Muscle of leg (tissue), 11 donors: Measurements from ENCODE around the gene CDC14C. TPM values are rescaled to one million over a fixed set of nuclear protein-coding genes. Genes with fewer than 3 reads are reported as not detected.
"Not testable (repeated sequence)": the region's sequence is repeated elsewhere in the genome, so short reads cannot be mapped to it uniquely, and the experiment has no call there.

Source experiments
- DNase-seq: peaks from one replicate; pipeline ENCODE4 v3.0.0; 2013
- H3K27ac ChIP-seq: one replicate; pipeline ENCODE4 v1.5.1; 2013; ENCODE audit warnings: mild to moderate bottlenecking, low read length, control low read depth
- H3K27me3 ChIP-seq: one replicate; pipeline ENCODE4 v1.6.1; 2013; ENCODE audit warnings: low read length; ENCODE audit not compliant: control insufficient read depth, insufficient read depth
- H3K36me3 ChIP-seq: one replicate; pipeline ENCODE4 v1.6.1; 2013; ENCODE audit warnings: low read length; ENCODE audit not compliant: control insufficient read depth, insufficient read depth
- H3K4me1 ChIP-seq: one replicate; pipeline ENCODE4 v1.6.1; 2013; ENCODE audit warnings: low read length; ENCODE audit not compliant: control insufficient read depth, insufficient read depth
- H3K4me3 ChIP-seq: one replicate; pipeline ENCODE4 v1.5.1; 2013; ENCODE audit warnings: low read length, control low read depth
- H3K9me3 ChIP-seq: replicated peaks from 2 replicates; pipeline ENCODE4 v1.6.1; 2013; ENCODE audit warnings: low read depth, low read length; ENCODE audit not compliant: control insufficient read depth
- WGBS: methylation state at CpG from one replicate; pipeline ENCODE4 v1.1.5; 2013; ENCODE audit warnings: missing lambda C conversion rate; ENCODE audit not compliant: insufficient coverage; 5-methylcytosine and 5-hydroxymethylcytosine counted together
- polyA plus RNA-seq, 8 donors: library from polyadenylated mRNA; unstranded; fragments of 120-200 nt; gene quantifications; one replicate each; pipeline versions ENCODE4 v1.2.1 to v1.2.3, GENCODE V29; 2013; ENCODE audit warnings: inconsistent platforms in 1 of 8, low replicate concordance in 1 of 8; ENCODE audit not compliant: insufficient read length in 8 of 8, insufficient read depth in 1 of 8
- total RNA-seq: library from RNA; stranded (reverse); fragments of 120-200 nt; gene quantifications from one replicate; pipeline ENCODE4 v1.2.4, GENCODE V29; 2013

CDC14C gene
- total and polyA plus RNA-seq, 9 donors: 0.04 to 0.07 TPM; not detected in 7

DNA sequence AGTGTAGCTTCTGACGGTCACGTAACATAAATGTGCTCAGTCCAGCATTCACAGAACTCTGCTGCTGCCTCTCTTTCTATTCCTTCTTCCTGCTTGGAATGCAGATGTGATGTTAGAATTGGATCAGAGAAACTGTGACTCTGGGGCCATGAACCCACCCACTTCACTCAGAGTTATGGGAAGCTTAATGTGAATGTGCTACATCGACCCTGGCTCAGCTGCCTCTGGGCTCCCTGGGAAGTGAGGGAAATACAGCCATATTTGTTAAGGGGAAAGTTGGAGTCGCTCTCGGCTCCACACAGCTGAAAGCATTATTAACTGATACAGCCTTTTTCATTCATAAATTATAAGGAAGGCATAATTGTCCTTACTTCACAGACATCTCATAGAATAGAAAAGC, 14.5 kb upstream of the CDC14C start:
- not testable (repeated sequence) for H3K4me1 ChIP-seq, H3K4me3 ChIP-seq, H3K27me3 ChIP-seq, DNase-seq, H3K9me3 ChIP-seq, H3K36me3 ChIP-seq, H3K27ac ChIP-seq
- no CpG with 5 or more reads among the region's 5 CpGs for WGBS

DNA sequence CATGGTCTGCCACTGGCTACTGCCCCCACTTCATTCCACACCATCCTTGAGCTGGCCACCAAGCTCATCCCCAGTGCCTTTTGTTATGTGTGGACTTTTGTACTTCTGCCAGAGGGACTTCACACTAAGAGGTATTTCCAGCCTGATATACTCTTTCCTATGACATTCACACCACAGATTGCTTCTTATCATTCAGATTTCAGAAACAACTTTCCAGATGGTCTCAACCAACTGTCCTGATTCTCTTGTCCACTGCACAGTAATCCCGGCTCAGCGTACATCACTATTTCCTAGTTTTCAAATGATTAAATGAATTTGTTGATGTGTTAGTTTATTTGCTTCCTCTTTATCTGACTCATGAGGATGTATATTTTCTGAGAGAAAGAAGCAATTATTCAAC, 7.1 kb downstream of the CDC14C start:
- Histone ChIP-seq H3K27me3 (no peaks in the 10 kb centered on the region), H3K4me1 (no peaks in the 10 kb centered on the region), H3K9me3 (no peaks in the 10 kb centered on the region), H3K27ac (no peak overlapping the region), H3K36me3 (no peaks in the 10 kb centered on the region), H3K4me3 (no peak overlapping the region)
- WGBS: no CpG with 5 or more reads among the region's 2 CpGs
- no peak for DNase-seq

- DNase-seq: no peak
- Histone ChIP-seq H3K4me3 (no peak overlapping the region), H3K27me3 (no peaks in the 10 kb centered on the region), H3K27ac (no peak overlapping the region), H3K9me3 (no peaks in the 10 kb centered on the region), H3K36me3 (no peaks in the 10 kb centered on the region), H3K4me1 (no peaks in the 10 kb centered on the region)
- no CpG with 5 or more reads among the region's 2 CpGs for whole genome bisulfite sequencing
Measured at GRCh38 chr7:48932126-48932910, 8.0 kb downstream of the CDC14C start.

- Histone ChIP-seq H3K4me3 (no peak overlapping the region), H3K27me3 (no peaks in the 10 kb centered on the region), H3K4me1 (no peaks in the 10 kb centered on the region), H3K27ac (no peak overlapping the region), H3K9me3 (no peaks in the 10 kb centered on the region), H3K36me3 (no peaks in the 10 kb centered on the region)
- no peak for DNase-seq
- 50% methylated on average over 2 of the region's 3 CpGs for WGBS
Measured at GRCh38 chr7:48933549-48934085, 9.3 kb downstream of the CDC14C start.

DNA sequence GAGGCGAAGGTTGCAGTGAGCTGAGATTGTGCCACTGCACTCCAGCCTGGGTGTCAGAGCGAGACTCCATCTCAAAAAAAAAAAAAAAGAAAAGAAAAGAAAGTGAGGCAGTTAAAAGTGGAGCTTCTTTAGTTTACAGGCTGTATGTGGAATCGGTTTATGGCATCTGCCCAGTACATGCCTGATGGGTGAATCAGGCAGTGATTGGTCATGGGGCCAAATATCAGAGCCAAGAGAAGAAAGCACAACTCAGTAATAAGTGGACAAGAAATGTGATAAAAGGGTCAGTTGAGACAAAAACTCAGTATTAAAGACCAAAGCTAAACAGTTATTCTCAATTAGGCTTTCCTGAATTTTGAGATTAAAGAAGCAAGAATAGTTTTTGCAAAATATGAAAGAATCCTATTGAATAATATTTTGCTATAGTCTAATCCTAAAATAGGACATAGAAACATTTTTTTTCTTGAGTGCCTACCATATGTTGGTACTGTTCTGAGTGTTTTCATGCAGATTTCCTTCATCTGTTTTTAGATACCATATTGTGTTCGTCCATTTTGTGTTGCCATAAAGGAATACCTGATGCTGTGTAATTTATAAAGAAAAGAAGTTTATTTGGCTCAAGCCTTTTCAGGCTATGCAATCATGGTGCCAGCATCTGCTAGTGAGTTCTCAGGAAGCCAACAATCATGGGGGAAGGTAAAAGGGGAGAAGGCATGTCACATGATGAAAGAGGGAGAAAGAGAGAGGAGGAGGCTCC, 14.4 kb downstream of the CDC14C start:
- Histone ChIP-seq H3K4me3 (no peak overlapping the region), H3K27me3 (no peaks in the 10 kb centered on the region), H3K27ac (no peak overlapping the region), H3K9me3 (no peaks in the 10 kb centered on the region), H3K4me1 (no peaks in the 10 kb centered on the region), H3K36me3 (no peaks in the 10 kb centered on the region)
- 75% methylated on average over 2 of the region's 4 CpGs for WGBS
- DNase-seq: peak; percentile 35

GRCh38 chr7:48943279-48943990, 19.1 kb downstream of the CDC14C start:
- DNase-seq: no peak
- Histone ChIP-seq H3K4me3 (no peak overlapping the region), H3K27me3 (no peaks in the 10 kb centered on the region), H3K36me3 (no peaks in the 10 kb centered on the region), H3K9me3 (no peaks in the 10 kb centered on the region), H3K27ac (no peak overlapping the region), H3K4me1 (no peaks in the 10 kb centered on the region)
- 81% methylated on average over 2 of the region's 3 CpGs for WGBS

DNA sequence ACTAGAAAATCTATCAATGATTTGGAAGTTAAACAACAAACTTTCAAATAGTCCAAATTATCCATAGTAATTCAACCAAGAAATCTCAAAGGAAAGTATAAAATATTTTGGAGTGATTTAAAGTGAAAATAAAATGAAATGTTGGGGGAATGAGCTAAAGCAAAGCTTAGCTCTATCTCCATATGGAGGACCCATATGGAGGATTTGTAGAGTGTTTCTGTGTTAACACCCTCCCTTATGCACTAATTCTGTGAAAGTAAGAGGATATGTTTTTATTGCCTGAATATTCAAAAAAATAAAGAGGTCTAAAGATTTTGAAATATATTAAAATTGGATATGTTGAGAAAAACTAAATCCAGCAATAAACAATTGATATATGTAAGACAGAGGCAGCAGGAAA, 31.6 kb downstream of the CDC14C start:
- Histone ChIP-seq H3K4me1 (no peaks in the 10 kb centered on the region), H3K36me3 (no peaks in the 10 kb centered on the region), H3K9me3 (peaks cover 3% of the 10 kb centered on the region), H3K27me3 (no peaks in the 10 kb centered on the region), H3K4me3 (no peak overlapping the region), H3K27ac (no peak overlapping the region)
- DNase-seq: no peak

DNA sequence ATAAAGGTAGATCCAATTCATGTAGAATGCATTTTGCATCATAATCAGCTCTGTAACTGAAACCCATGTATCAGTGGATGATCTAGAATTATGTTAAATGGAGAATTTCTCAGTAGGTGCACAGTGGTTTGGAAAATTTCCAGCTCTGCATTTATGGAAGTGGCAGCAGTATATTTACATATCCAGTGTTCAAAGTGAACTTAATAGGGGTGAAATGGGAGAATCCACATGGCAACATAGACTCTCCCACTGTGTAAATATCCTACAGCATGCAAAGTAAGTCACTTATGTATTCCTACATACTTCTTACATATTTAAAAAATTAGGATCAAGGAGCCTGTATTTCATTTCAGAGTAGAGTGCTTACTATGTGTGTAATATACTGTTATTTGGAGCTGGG, 35.3 kb downstream of the CDC14C start:
- DNase-seq: no peak
- H3K4me1 ChIP-seq: no peaks in the 10 kb centered on the region
- H3K36me3 ChIP-seq: no peaks in the 10 kb centered on the region
- no peaks in the 10 kb centered on the region for H3K27me3 ChIP-seq
- no peak overlapping the region for H3K27ac ChIP-seq
- no peak overlapping the region for H3K4me3 ChIP-seq
- H3K9me3 ChIP-seq: no peaks in the 10 kb centered on the region

DNA sequence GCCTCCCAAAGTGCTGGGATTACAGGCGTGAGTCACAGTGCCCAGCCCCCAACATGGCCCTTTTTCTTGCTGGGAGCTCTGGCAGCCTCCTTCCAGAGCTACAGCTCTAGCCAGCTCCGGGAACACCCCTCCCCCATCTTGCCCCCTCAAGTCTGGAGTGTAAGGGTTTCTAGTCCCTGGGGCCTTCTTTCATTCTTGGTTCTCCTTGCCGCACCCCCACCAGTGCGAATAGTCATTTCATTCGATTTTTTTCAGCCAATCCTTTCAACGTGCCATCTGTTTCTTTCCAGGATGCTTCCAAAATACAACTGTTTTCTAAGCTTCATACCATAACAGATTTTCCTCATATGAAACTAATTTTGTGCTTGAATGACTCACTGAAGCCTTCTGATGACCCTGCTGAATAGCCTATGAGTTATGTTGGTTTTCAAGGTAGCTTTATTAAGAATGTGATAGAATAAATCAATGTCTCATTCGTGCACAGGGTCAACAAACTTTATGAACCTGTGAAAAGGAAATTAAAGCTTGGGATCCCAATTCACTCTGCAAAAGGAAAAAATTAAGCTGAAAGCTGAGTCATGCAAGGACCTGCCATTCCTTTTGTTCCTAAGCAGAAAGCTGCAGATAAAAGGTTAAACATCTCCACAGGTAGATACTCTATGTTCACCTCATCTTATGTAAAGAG, 38.6 kb downstream of the CDC14C start:
- WGBS: 43% methylated on average over 6 of the region's 7 CpGs
- H3K9me3 ChIP-seq: no peaks in the 10 kb centered on the region
- DNase-seq: peak; percentile 39

GRCh38 chr7:48964074-48964473, 39.7 kb downstream of the CDC14C start:
- Histone ChIP-seq H3K4me3 (no peak overlapping the region), H3K27ac (no peak overlapping the region), H3K36me3 (no peaks in the 10 kb centered on the region), H3K4me1 (no peaks in the 10 kb centered on the region), H3K9me3 (no peaks in the 10 kb centered on the region), H3K27me3 (no peaks in the 10 kb centered on the region)
- WGBS: 33% methylated on average over 1 of the region's 3 CpGs
- DNase-seq: peak; percentile 84

More for the DNA sequence above, 38.6 kb downstream of the CDC14C start:
- H3K4me1 ChIP-seq: no peaks in the 10 kb centered on the region
- H3K27me3 ChIP-seq: no peaks in the 10 kb centered on the region
- no peak overlapping the region for H3K27ac ChIP-seq
- H3K36me3 ChIP-seq: no peaks in the 10 kb centered on the region
- H3K4me3 ChIP-seq: no peak overlapping the region
